GM23338 (cell line): ENCODE results near the gene GRIPAP1.

Experiments used
- CREB1 ChIP-seq: fragments of 250-450 bp; sonication (Bioruptor Pico); IDR thresholded peaks from 2 replicates; pipeline ENCODE4 v1.5.0; 2020; ENCODE audit warnings: low read depth, mild to moderate bottlenecking, moderate library complexity
- CTCF ChIP-seq, 2 experiments: fragments of 200-600 bp in 1 of 2; sonication (generic) in 1 of 2; conservative IDR thresholded peaks; 2 replicates each; pipeline versions ENCODE4 v1.5.1 to v1.6.1; 2016 to 2017; ENCODE audit warnings: antibody characterized with exemption in 2 of 2, low read depth in 2 of 2, mild to moderate bottlenecking in 2 of 2, moderate library complexity in 1 of 2
- EZH2 ChIP-seq: fragments of 200-600 bp; sonication (generic); IDR thresholded peaks from one replicate; pipeline ENCODE4 v1.8.0; 2017; ENCODE audit warnings: antibody characterized with exemption, mild to moderate bottlenecking, low read depth; ENCODE audit not compliant: unreplicated experiment
- EZH2phosphoT487 ChIP-seq: fragments of 200-600 bp; sonication (generic); IDR thresholded peaks from one replicate; pipeline ENCODE4 v1.8.1; 2018; ENCODE audit warnings: antibody characterized with exemption; ENCODE audit not compliant: unreplicated experiment
- JUNB ChIP-seq: IDR thresholded peaks from one replicate; pipeline ENCODE4 v1.6.1; 2016; ENCODE audit warnings: antibody characterized with exemption; ENCODE audit not compliant: unreplicated experiment
- NANOG ChIP-seq: IDR thresholded peaks from 2 replicates; pipeline ENCODE4 v1.6.1; 2016; ENCODE audit warnings: antibody characterized with exemption, borderline replicate concordance
- POLR2AphosphoS5 ChIP-seq: IDR thresholded peaks from 2 replicates; pipeline ENCODE4 v1.6.1; 2016; ENCODE audit warnings: antibody characterized with exemption, low read depth
- STAT1 ChIP-seq: IDR thresholded peaks from one replicate; pipeline ENCODE4 v1.6.1; 2016; ENCODE audit warnings: antibody characterized with exemption; ENCODE audit not compliant: unreplicated experiment
- ZNF114 ChIP-seq: fragments of 250-450 bp; sonication (Bioruptor Pico); IDR thresholded peaks from 2 replicates; pipeline ENCODE4 v1.5.0; 2020; ENCODE audit warnings: mild to moderate bottlenecking, moderate library complexity
- ZNF331 ChIP-seq: fragments of 250-450 bp; sonication (Bioruptor Pico); IDR thresholded peaks from 2 replicates; pipeline ENCODE4 v1.5.0; 2020; ENCODE audit warnings: low read depth, mild to moderate bottlenecking, moderate library complexity
- ZNF462 ChIP-seq: fragments of 250-450 bp; sonication (Bioruptor Pico); IDR thresholded peaks from 2 replicates; pipeline ENCODE4 v1.5.0; 2020; ENCODE audit warnings: mild to moderate bottlenecking, moderate library complexity
- TF ChIP-seq, protein P1 (sequence below): IDR thresholded peaks from 2 replicates; pipeline ENCODE4 v1.6.1; 2016; ENCODE audit warnings: antibody characterized with exemption
- TF ChIP-seq, protein P2 (sequence below): IDR thresholded peaks from one replicate; pipeline ENCODE4 v1.6.1; 2018; ENCODE audit warnings: antibody characterized with exemption; ENCODE audit not compliant: unreplicated experiment

DNA sequence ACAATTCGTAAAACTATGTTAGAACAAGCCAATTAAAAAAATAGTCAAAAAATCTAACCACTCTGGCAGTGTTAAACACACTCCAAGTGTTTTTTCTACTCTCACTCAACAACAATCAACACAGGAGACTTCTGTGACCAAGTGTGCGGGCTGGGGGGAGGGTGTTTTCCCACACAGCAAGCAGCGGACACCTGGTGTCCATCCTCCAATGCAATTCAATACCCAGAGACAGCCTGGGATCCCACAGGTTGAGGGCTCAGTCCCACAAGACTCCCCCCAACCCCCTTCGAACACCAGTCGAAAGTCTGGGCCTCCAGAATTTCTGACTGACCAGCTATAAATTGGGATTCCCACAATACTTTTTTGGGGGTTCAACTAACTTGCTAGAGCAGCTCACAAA lies 74.9 kb downstream of the GRIPAP1 start:
- TF ChIP-seq CTCF (conservative IDR thresholded peaks at IDR 0.05; ENCODE audit: low read depth in 2 of 2), result no peak
- TF ChIP-seq ZNF114 (CRISPR knock-in tag), result no peak
- TF ChIP-seq EZH2, result no peak
- TF ChIP-seq, protein P1, sequence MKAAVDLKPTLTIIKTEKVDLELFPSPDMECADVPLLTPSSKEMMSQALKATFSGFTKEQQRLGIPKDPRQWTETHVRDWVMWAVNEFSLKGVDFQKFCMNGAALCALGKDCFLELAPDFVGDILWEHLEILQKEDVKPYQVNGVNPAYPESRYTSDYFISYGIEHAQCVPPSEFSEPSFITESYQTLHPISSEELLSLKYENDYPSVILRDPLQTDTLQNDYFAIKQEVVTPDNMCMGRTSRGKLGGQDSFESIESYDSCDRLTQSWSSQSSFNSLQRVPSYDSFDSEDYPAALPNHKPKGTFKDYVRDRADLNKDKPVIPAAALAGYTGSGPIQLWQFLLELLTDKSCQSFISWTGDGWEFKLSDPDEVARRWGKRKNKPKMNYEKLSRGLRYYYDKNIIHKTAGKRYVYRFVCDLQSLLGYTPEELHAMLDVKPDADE, result no peak
- no peak for TF ChIP-seq ZNF462
- no peak for TF ChIP-seq CREB1 (CRISPR knock-in tag)
- TF ChIP-seq, protein P2, sequence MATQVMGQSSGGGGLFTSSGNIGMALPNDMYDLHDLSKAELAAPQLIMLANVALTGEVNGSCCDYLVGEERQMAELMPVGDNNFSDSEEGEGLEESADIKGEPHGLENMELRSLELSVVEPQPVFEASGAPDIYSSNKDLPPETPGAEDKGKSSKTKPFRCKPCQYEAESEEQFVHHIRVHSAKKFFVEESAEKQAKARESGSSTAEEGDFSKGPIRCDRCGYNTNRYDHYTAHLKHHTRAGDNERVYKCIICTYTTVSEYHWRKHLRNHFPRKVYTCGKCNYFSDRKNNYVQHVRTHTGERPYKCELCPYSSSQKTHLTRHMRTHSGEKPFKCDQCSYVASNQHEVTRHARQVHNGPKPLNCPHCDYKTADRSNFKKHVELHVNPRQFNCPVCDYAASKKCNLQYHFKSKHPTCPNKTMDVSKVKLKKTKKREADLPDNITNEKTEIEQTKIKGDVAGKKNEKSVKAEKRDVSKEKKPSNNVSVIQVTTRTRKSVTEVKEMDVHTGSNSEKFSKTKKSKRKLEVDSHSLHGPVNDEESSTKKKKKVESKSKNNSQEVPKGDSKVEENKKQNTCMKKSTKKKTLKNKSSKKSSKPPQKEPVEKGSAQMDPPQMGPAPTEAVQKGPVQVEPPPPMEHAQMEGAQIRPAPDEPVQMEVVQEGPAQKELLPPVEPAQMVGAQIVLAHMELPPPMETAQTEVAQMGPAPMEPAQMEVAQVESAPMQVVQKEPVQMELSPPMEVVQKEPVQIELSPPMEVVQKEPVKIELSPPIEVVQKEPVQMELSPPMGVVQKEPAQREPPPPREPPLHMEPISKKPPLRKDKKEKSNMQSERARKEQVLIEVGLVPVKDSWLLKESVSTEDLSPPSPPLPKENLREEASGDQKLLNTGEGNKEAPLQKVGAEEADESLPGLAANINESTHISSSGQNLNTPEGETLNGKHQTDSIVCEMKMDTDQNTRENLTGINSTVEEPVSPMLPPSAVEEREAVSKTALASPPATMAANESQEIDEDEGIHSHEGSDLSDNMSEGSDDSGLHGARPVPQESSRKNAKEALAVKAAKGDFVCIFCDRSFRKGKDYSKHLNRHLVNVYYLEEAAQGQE, result no peak
- no peak for TF ChIP-seq POLR2AphosphoS5
- no peak for TF ChIP-seq NANOG
- no peak for TF ChIP-seq EZH2phosphoT487
- no peak for TF ChIP-seq JUNB
- no peak for TF ChIP-seq ZNF331
- no peak for TF ChIP-seq STAT1
